ENCODE measurements around the gene DNMT3L.
"Not testable (repeated sequence)": the region's sequence is repeated elsewhere in the genome, so short reads cannot be mapped to it uniquely, and the experiment has no call there.

- TF ChIP-seq CTCF (conservative IDR thresholded peaks at IDR 0.05); ZFX (IDR thresholded peaks at IDR 0.05): not testable (repeated sequence)
These were observed 33.6 kb downstream of the DNMT3L start for GRCh38 chr21:44228109-44228508.

All from C4-2B (cell line).